Rectal smooth muscle tissue (tissue), 1 donor: ENCODE measurements around the gene DNAJC1.
"Not testable (repeated sequence)": the region's sequence is repeated elsewhere in the genome, so short reads cannot be mapped to it uniquely, and the experiment has no call there.

Experiments
- H3K27ac ChIP-seq: one replicate; pipeline ENCODE4 v1.7.0; 2013; ENCODE audit warnings: low read depth, low read length, inconsistent platforms
- H3K27me3 ChIP-seq: one replicate; pipeline ENCODE4 v1.7.0; 2013; ENCODE audit warnings: low read length; ENCODE audit not compliant: control insufficient read depth, insufficient read depth
- H3K36me3 ChIP-seq: one replicate; pipeline ENCODE4 v1.7.0; 2013; ENCODE audit warnings: low read length; ENCODE audit not compliant: control insufficient read depth, insufficient read depth
- H3K4me1 ChIP-seq: one replicate; pipeline ENCODE4 v1.7.0; 2013; ENCODE audit warnings: low read length; ENCODE audit not compliant: control insufficient read depth, insufficient read depth
- H3K4me3 ChIP-seq: one replicate; pipeline ENCODE4 v1.7.0; 2013; ENCODE audit warnings: low read length
- H3K9ac ChIP-seq: one replicate; pipeline ENCODE4 v1.7.0; 2013; ENCODE audit warnings: low read length

The DNAJC1 gene, protein sequence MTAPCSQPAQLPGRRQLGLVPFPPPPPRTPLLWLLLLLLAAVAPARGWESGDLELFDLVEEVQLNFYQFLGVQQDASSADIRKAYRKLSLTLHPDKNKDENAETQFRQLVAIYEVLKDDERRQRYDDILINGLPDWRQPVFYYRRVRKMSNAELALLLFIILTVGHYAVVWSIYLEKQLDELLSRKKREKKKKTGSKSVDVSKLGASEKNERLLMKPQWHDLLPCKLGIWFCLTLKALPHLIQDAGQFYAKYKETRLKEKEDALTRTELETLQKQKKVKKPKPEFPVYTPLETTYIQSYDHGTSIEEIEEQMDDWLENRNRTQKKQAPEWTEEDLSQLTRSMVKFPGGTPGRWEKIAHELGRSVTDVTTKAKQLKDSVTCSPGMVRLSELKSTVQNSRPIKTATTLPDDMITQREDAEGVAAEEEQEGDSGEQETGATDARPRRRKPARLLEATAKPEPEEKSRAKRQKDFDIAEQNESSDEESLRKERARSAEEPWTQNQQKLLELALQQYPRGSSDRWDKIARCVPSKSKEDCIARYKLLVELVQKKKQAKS

DNA sequence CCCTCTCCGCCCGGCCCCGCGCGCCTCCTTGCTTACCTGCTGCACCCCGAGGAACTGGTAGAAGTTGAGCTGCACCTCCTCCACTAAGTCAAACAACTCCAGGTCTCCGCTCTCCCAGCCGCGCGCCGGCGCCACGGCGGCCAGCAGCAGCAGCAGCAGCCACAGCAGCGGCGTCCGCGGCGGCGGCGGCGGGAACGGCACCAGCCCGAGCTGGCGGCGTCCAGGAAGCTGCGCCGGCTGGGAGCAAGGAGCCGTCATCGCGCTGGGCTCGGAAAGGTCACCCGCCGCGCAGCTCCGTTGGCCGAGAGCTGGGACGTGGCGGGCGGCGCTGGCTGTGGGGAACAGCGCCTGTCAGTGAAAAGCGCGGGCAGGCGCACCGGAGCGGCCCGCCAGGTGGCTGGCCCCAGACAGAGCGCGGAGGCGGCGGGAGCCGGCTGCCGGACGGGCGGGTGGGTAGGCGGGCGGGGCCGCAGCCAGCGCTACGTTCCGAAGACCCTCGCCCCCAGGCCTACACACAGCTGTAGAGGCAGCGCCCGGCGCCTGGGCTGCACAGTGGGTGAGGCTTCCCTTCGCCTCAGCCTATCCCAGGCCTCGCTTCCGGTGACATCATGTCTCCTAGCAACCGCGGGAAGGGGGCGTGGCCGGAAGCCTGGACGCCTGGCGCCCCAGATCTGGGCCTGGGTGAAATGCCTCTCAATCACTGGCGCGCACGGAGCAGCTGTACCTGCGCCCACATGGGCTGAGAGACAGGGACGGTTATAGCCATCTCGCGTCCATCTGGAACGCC lies at the start of gene DNAJC1:
Gene DNAJC1, minus strand, starts transcription at position 554 of the 787 bp plus-strand sequence. Its CDS starts 296 bp downstream, at position 258.
- Histone ChIP-seq H3K27ac (peak within 1 kb of the TSS; percentile 90), H3K27me3 (no peaks in the 10 kb centered on the region), H3K4me1 (peaks cover 7% of the 10 kb centered on the region), H3K4me3 (peak within 1 kb of the TSS; percentile 96), H3K36me3 (no peaks in the 10 kb centered on the region), H3K9ac (peak within 1 kb of the TSS; percentile 70)

DNA sequence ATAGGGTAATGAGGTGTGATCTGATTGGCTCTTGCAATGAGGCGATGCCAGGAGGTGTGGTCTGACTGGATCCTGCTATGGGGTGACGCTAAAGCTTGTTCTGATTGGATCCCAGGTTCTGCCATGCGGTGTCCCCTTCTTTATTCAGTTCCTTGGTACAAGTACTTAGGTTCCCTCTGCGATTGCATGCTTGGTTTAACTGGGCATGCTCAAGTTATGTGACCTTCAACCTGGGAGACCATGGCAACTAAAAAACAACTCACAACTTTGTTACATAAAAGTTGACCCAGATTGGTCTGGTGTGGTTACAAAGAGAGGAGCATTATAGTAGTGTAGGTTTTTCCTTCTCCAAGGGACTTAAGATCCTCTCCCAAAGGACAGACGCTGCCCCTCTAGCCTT lies 49.5 kb upstream of the DNAJC1 start:
- H3K27me3 ChIP-seq, result no peaks in the 10 kb centered on the region
- no peaks in the 10 kb centered on the region for H3K4me1 ChIP-seq
- H3K4me3 ChIP-seq, result no peak overlapping the region

DNA sequence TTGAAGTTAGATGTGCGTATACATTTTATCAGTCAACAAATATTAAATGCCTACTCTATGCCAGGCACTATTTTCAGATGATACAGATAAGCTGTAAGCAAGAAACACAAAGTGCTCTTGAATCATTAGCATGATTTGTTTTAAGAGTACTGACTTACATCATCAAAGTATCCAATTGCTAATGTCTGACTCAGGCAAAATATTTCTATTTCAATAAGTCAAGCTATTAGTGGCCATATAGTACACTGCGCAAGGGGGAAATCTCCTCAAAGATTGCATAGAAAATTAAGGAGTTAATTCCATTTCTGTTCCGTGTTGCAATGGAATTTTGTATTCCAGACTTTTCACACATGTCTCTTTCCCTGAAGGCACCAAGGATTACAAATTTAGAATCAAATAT lies 46.1 kb upstream of the DNAJC1 start:
- H3K4me3 ChIP-seq, result no peak overlapping the region
- no peaks in the 10 kb centered on the region for H3K36me3 ChIP-seq
- H3K27me3 ChIP-seq, result no peaks in the 10 kb centered on the region
- H3K4me1 ChIP-seq, result no peaks in the 10 kb centered on the region
- H3K9ac ChIP-seq, result no peak overlapping the region
- H3K27ac ChIP-seq, result no peak overlapping the region

More for the DNA sequence above, 49.5 kb upstream of the DNAJC1 start:
- H3K9ac ChIP-seq, result no peak overlapping the region
- H3K27ac ChIP-seq, result no peak overlapping the region
- H3K36me3 ChIP-seq, result no peaks in the 10 kb centered on the region

DNA sequence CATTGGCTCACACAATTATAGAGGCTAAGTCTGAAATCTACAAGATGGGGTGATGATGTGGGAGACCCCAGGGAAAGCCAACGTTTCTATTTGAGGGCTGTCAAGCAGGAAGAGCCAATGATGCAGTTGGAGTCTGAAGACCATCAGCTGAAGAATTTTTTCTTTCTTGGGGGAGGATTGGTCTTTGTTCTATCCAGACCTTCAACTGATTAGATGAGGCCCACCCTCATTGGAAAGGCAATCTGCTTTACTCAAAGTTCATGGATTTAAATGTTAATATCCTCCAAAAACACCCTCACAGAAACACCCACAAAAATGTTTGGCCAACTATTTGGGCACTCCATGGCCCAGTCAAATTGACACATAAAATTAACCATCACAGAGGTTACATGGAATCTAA lies 44.3 kb upstream of the DNAJC1 start:
- no peak overlapping the region for H3K4me3 ChIP-seq
- H3K9ac ChIP-seq, result no peak overlapping the region
- no peaks in the 10 kb centered on the region for H3K36me3 ChIP-seq
- H3K27me3 ChIP-seq, result no peaks in the 10 kb centered on the region
- no peaks in the 10 kb centered on the region for H3K4me1 ChIP-seq
- no peak overlapping the region for H3K27ac ChIP-seq

DNA sequence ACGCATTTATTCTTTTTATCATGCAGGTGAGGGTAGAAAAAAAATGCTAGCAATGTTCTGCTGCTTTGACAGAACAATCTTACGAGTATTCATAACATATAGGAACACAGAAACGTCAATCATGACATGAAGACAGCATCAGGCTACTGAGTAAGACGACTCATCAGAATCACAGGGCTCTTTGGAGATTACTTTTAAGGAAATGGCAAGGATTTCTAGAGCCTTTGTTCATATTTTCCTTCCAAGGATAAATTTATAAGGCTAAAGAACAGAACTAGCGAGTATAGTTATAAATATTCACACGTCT lies 39.8 kb upstream of the DNAJC1 start:
- Histone ChIP-seq H3K4me1 (no peaks in the 10 kb centered on the region), H3K27ac (no peak overlapping the region), H3K9ac (no peak overlapping the region), H3K4me3 (no peak overlapping the region), H3K27me3 (no peaks in the 10 kb centered on the region), H3K36me3 (no peaks in the 10 kb centered on the region)

DNA sequence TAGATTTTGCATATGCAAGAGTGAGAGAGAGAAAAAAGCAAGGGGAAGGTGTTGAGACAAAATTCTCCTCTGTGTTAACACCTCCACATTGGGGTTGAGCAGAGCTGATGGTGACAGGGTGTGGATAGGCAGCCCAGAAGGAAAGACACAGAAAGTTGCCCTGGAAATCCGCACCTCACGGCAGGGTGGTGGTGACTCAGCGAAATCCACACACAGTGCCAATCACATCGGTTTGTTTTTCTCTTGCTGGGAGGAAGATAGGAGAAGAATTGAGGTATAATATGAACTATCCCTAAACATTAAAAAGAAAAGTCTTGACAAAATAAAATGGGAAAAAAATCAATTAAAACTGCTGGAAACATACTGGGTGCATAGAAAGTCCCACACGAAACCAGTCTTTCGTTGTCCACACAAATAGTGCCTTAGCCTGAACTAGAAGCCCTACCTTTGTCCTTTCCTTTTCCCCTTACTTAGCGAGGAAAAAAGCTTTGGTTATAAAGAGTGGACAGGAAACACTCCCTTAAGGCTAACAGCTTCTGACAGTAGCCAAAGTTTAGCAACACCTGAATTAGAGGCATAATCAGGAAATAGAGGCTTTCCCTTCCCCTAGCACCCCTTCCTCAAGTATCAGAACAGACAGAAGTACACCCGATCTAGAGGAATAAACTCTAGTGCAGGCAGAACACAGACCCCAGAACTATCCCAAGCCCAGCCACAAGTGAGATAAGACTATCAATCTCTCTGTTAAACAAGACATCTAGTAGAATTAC lies 39.2 kb upstream of the DNAJC1 start:
- H3K4me3 ChIP-seq, result no peak overlapping the region
- no peak overlapping the region for H3K27ac ChIP-seq
- no peaks in the 10 kb centered on the region for H3K27me3 ChIP-seq
- no peak overlapping the region for H3K9ac ChIP-seq
- no peaks in the 10 kb centered on the region for H3K36me3 ChIP-seq
- no peaks in the 10 kb centered on the region for H3K4me1 ChIP-seq

- Histone ChIP-seq H3K27ac (no peak overlapping the region), H3K9ac (no peak overlapping the region), H3K4me3 (no peak overlapping the region), H3K36me3 (no peaks in the 10 kb centered on the region), H3K27me3 (no peaks in the 10 kb centered on the region), H3K4me1 (no peaks in the 10 kb centered on the region)
These were observed 30.8 kb upstream of the DNAJC1 start for GRCh38 chr10:22034333-22034732.

DNA sequence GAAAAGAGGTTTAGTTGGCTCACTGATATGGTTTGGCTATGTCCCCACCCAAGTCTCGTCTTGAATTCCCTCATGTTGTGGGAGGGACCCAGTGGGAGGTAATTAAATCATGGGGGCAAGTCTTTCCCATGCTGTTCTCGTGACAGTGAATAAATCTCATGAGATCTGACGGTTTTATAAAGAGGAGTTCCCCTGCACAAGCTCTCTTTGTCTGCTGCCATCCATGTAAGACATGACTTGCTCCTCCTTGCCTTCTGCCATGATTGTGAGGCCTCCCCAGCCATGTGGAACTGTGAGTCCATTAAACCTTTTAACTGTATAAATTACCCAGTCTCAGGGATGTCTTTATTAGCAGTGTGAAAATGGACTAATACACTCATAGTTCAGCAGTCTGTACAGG lies 28.7 kb upstream of the DNAJC1 start:
- H3K27me3 ChIP-seq, H3K4me3 ChIP-seq, H3K36me3 ChIP-seq, H3K9ac ChIP-seq, H3K4me1 ChIP-seq, H3K27ac ChIP-seq: not testable (repeated sequence)

DNA sequence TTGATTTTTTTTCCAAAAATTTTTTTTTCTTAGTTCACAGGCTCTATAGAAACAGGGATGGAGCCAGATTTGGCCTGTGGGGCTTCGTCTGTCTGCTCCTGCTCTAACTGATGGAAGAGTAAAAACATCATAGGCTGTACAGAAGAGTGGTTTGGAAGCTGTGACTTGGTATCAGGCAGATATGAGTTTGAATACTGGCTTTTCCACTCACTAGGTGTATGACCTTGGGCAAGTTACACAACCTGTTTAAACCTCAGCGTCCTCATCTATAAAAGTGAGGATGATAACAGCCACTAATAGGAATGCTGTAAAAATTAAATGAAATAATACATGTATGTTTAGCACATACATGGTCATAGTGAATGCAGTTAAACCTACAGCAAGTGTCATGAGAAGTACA lies 26.9 kb upstream of the DNAJC1 start:
- no peaks in the 10 kb centered on the region for H3K36me3 ChIP-seq
- H3K4me1 ChIP-seq, result no peaks in the 10 kb centered on the region
- no peak overlapping the region for H3K27ac ChIP-seq

GRCh38 chr10:22029445-22030236 lies 26.1 kb upstream of the DNAJC1 start:
- Histone ChIP-seq H3K4me1 (no peaks in the 10 kb centered on the region), H3K27ac (no peak overlapping the region), H3K27me3 (no peaks in the 10 kb centered on the region), H3K4me3 (no peak overlapping the region), H3K36me3 (no peaks in the 10 kb centered on the region), H3K9ac (no peak overlapping the region)

More for the DNA sequence above, 26.9 kb upstream of the DNAJC1 start:
- H3K27me3 ChIP-seq, result no peaks in the 10 kb centered on the region
- no peak overlapping the region for H3K4me3 ChIP-seq
- no peak overlapping the region for H3K9ac ChIP-seq

GRCh38 chr10:22027364-22028238 lies 24.1 kb upstream of the DNAJC1 start:
- Histone ChIP-seq H3K27me3 (no peaks in the 10 kb centered on the region), H3K4me1 (no peaks in the 10 kb centered on the region), H3K4me3 (no peak overlapping the region), H3K9ac (no peak overlapping the region), H3K27ac (no peak overlapping the region), H3K36me3 (no peaks in the 10 kb centered on the region)
